ENCODE data around the gene PHLDB2. TPM values are rescaled to one million over a fixed set of nuclear protein-coding genes. Genes with fewer than 3 reads are reported as not detected.

PHLDB2 gene
- polyA plus RNA-seq, 5 donors = 32.1 to 62.8 (median 55.0) TPM

GRCh38 chr3:111848778-111849177, 10.3 kb upstream of the PHLDB2 start:
- no peak for DNase-seq

- DNase-seq = no peak
Measured at GRCh38 chr3:111850537-111850936, 8.5 kb upstream of the PHLDB2 start.

DNA sequence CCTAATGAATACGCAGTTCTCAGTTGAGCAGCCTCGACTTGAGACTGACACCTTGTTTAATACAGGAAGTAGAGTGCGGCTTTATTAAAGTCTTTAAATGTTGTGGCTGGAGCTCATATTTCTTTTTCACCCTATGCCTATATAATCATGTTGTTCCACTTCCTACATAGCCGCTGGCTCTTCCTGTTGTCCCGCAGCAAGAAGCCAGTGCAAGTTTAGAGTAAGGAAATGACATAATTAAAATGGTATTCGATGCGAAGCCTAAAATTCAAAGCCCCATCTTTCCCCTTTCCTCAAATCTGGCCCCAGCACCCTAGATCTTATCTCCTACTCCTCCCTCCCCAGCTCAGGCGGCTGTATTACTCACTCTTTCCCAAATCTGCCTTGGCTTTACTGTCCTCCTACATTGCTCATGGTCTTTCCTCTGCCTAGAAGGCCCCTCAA, 7.5 kb upstream of the PHLDB2 start:
- DNase-seq = no peak

GRCh38 chr3:111852540-111852939, 6.5 kb upstream of the PHLDB2 start:
- DNase-seq = no peak

DNA sequence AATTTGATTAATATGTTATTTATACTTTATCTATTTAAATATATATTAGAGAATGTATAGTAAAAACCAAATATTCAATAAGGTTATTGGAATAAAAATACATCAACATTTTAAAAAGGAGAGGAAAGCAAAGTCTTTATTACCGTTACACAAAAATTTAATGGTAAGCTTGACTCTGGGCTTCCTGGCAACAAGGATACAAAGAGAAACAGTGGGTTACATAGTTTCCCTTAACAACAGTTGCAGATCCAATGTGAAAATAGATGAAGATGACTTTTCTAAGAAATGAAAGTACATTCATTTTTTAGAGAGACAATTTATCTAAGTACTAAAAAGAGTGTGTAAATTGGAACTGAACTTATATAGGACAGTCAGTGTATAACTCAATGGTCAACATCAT, 6.0 kb upstream of the PHLDB2 start:
- no peak for DNase-seq

DNA sequence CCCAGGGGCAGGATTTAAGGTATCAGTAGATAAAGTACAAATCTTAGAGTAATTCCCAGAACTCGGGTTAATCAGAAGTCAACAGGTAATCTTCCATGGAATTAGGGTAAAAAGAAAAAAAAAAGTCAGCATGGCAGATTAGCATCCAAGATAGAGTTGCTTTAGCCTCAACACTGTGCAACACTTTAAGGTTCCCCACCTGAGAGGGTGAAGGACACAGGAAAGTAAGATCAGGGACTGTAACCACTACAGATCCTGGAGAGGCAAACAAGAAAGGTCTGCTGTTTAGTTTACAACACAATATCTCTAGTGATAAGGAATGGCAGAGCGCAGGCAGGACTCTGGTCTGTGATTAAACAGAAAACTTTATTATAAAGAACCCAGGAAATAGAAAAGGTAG, 4.1 kb upstream of the PHLDB2 start:
- DNase-seq = no peak

DNA sequence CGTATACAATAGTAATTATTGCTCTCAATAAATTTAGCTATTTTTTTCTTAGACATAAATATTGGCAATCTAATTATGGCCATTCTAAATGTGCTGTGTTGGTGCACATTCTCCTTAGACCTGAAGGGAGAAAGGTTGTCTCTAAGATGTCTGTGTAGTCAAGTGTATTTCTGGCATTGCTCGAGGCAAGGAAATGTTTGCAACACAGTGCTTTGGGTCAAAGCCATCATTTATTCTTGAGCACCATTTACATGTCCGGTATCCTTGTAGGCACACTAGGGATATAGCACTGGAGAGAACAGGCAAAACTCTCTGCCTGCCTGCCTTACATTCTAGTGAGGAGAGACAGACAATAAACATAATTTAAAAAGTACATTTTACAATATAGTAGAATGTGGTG, 2.6 kb upstream of the PHLDB2 start:
- no peak for DNase-seq

GRCh38 chr3:111857474-111857873, 1.6 kb upstream of the PHLDB2 start:
- no peak for DNase-seq

- no peak for DNase-seq
Measured at GRCh38 chr3:111858642-111859041, 423 bp upstream of the PHLDB2 start.

- peak; percentile 85 to 89 for DNase-seq
Measured at GRCh38 chr3:111859974-111860859, 1.2 kb downstream of the PHLDB2 start.

GRCh38 chr3:111861391-111861790, 2.3 kb downstream of the PHLDB2 start:
- DNase-seq = no peak

DNA sequence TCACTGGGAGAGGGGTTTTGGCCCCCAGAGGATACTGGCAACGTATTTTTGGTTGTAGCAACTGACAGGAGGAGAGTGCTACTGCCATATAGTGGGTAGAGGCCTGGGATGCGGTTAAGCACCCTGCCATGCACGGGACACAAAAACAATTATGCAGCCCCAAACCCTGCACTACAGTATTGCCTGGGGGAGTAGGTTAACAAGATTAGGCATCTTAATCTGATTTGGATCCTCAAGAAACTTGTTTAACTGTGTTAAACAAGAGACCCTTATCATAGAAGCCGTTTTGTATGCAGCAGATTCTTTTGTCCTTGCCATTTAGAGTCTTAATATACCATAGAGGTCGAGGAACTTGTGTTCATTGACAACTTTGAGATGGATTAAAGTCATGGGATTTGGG, 3.4 kb downstream of the PHLDB2 start:
- DNase-seq = no peak

DNA sequence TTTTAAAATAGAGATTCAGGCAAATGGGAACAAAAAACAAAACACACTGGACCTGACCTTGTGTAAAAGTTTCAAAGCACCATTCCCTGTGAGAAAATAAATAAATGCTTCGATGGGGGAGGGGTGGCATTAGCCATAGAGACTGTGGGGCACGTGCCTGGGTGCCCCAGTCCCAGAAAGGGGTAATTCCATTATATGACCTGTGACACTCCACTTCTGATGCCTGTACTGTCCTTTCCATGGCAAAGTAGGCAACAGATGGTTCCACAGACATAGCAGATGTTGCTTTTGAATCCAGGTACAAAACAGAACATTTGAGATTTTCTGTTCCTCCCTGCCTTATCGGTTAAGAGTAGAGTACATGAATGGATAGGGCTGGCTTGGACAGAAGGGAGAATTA, 3.9 kb downstream of the PHLDB2 start:
- DNase-seq = no peak

DNA sequence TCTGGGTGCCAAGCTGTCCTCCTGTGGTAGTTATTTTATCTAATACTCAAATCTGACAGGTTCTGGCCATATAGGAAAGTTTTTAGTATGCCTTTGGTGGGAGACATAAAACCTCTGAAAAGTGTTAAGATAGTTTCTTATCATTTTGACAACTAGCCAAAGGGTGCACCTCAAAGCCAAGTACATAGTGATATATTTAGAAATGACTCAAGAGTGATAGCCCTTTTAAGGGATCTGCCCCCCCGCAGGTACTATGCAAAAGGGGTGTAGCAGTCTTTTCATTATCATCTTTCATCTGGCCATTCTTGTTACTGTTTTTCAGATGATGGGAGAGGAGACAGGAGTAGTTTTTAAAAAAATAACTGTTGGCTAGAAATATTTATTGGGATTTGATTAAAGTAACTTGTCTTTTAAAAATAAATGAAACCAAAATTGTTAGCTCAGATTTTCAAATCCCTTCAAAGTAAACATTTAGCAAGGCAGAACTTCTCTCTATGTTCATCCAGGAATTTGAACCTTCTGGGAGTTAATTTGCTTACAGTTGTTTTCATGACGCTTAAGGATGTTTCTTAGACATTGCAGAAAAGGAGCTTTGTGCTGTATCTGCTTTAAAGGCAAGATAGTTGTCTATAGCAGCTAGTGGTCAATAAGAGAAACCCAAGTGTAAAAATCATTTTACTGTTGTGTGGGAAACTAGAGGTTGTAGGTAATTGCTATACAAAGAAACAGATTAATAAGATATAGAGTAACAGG, 5.1 kb downstream of the PHLDB2 start:
- DNase-seq = no peak

DNA sequence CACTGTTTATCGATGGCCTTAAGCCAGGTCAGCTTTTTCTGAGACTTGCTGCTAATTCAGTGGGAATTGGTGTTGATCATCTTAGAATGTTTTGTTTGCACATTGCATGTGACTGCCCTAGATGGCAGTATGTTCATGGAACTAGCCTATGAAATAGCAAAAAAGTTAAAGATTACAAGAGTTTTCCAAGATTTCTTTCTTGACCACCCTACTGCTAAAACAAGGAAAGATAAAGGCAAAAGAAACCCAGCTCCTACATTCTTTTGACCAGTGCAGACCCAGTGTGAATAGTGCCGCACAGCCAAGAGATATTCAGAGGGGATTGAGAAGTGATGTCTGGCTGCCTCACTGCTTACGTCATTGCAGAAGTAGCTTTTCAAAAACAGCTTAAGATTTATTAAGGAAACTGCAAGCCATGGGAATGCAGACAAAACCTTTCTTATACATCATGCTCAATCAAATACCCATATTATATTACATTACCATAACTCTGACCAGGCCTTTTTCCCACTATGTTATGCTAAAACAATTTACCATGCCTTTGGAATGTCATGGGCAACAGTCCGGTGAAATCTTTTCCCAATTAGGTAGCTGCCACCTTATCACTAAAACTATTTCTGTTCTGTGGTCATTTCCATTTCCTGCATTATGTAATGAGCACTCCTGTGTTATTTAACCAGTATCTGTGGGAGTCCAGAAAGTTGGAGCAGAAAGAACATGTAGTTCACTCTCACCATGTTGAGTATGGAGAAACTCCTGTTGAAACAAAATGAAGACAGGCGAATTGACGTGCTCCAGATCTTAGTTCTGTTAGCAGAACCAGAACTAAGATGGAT, 6.0 kb downstream of the PHLDB2 start:
- DNase-seq = peak in 1 of 2 donors; percentile 23

- no peak for DNase-seq
Measured at GRCh38 chr3:111867889-111868426, 8.9 kb downstream of the PHLDB2 start.

- DNase-seq = no peak
Measured at GRCh38 chr3:111870620-111871019, 11.6 kb downstream of the PHLDB2 start.

DNA sequence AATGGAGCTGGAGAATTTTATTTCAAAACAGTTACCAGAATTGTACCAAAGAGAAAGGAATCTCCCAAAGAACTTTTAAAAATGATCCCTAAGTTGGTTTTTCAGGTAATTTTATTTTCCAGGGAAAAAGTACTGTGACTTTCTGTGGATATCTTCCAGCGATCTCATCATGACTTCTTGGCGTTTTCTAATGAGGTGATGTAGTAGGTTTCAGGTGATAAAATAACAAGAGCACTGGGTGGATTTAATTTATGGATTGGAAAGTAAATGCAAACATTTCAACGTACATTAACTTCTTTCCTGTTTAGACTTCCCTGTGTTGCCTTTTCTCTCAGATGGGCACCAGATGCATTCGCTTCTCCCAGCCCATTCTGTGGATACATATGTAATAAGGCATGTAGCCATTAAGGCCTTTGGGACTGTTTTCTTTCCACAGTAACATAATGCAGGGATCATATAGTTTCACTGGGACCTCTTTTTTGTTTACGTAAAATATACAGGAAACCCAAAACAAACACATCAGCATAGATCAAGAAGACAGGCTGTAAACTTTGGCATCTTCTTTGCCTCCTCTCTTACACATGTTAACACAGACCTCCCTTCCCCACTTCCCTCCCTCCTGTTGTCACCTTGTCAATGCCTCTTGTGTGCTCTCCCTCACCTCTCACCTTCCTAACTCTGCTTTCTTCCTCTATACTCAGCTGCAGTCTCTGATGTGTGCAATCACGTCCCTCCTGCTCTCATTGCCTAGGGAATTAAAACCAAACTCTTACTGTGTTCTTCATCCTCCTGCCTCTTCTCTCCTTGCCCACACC, 13.0 kb downstream of the PHLDB2 start:
- DNase-seq = no peak

- DNase-seq = no peak
Measured at GRCh38 chr3:111872979-111873378, 13.9 kb downstream of the PHLDB2 start.

GRCh38 chr3:111874177-111874820, 15.2 kb downstream of the PHLDB2 start:
- no peak for DNase-seq
